Measurements from ENCODE around the gene SH2D7. TPM values are rescaled to one million over a fixed set of nuclear protein-coding genes. Genes with fewer than 3 reads are reported as not detected.

Gene SH2D7
- total and polyA plus RNA-seq, 12 donors, result not detected

- Histone ChIP-seq H3K4me1 (peaks cover 16 to 98% (median 75%) of the 10 kb centered on the region in 9 donors), H3K36me3 (peaks cover 0 to 27% (median 0%) of the 10 kb centered on the region in 9 donors), H3K27ac (no peak overlapping the region), H3K9me3 (no peaks in the 10 kb centered on the region), H3K4me3 (no peak overlapping the region), H3K27me3 (no peaks in the 10 kb centered on the region)
- no peak for TF ChIP-seq CTCF (IDR thresholded peaks at IDR 0.05)
- no peak for ATAC-seq
- intact Hi-C loops (cut with DNase I), result loop anchor here in 1 of 10 donors (5.0 kb wide), 1 partner anchor 38 kb away; the partner anchor contains the start of gene SH2D7
- DNase-seq, result no peak
- WGBS, 2 donors, result 88 to 94% methylated on average over 2 of the region's 2 CpGs
Measured at GRCh38 chr15:78054518-78054917, 37.8 kb upstream of the SH2D7 start.

GRCh38 chr15:78054966-78055365 is 37.4 kb upstream of the SH2D7 start:
- no peak for TF ChIP-seq CTCF (IDR thresholded peaks at IDR 0.05)
- Histone ChIP-seq H3K4me3 (no peak overlapping the region), H3K27ac (peak overlapping the region in 1 of 10 donors; percentile 79), H3K27me3 (no peaks in the 10 kb centered on the region), H3K9me3 (no peaks in the 10 kb centered on the region), H3K36me3 (peaks cover 0 to 27% (median 0%) of the 10 kb centered on the region in 9 donors), H3K4me1 (peaks cover 15 to 98% (median 75%) of the 10 kb centered on the region in 9 donors)
- intact Hi-C loops (cut with DNase I), result loop anchor here in 1 of 10 donors (5.0 kb wide), 1 partner anchor 37 kb away; the partner anchor contains the start of gene SH2D7
- 97 to 98% methylated on average over 1 of the region's 1 CpG for WGBS, 2 donors
- DNase-seq (no peak), ATAC-seq (no peak)

- ATAC-seq, result peak; percentile 43 to 67 (median 62)
- Histone ChIP-seq H3K4me1 (peaks cover 13 to 88% (median 66%) of the 10 kb centered on the region in 9 donors), H3K36me3 (peaks cover 0 to 23% (median 0%) of the 10 kb centered on the region in 9 donors), H3K9me3 (no peaks in the 10 kb centered on the region), H3K27me3 (no peaks in the 10 kb centered on the region), H3K27ac (peak overlapping the region in 7 of 10 donors; percentile 11 to 79 (median 56)), H3K4me3 (no peak overlapping the region)
- DNase-seq, result peak in 1 of 2 donors; percentile 41
- 45 to 54% methylated on average over 2 of the region's 2 CpGs for WGBS, 2 donors
- no peak for TF ChIP-seq CTCF (IDR thresholded peaks at IDR 0.05)
- intact Hi-C loops (cut with DNase I), result no loop called here
Measured at GRCh38 chr15:78055919-78056713, 36.2 kb upstream of the SH2D7 start.

- H3K27ac ChIP-seq, result peak overlapping the region in 8 of 10 donors; percentile 3 to 79 (median 42)
- H3K36me3 ChIP-seq, result peaks cover 0 to 23% (median 0%) of the 10 kb centered on the region in 9 donors
- H3K4me1 ChIP-seq, result peaks cover 13 to 87% (median 66%) of the 10 kb centered on the region in 9 donors
- ATAC-seq (peak; percentile 68 to 88 (median 80)), DNase-seq (peak in 1 of 2 donors; percentile 46)
- H3K4me3 ChIP-seq, result no peak overlapping the region
- no peak for TF ChIP-seq CTCF (IDR thresholded peaks at IDR 0.05)
- H3K9me3 ChIP-seq, result no peaks in the 10 kb centered on the region
- intact Hi-C loops (cut with DNase I), result no loop called here
- no peaks in the 10 kb centered on the region for H3K27me3 ChIP-seq
- WGBS, 2 donors, result 38 to 45% methylated on average over 2 of the region's 2 CpGs
Measured at GRCh38 chr15:78056714-78057269, 35.6 kb upstream of the SH2D7 start.

Measured in heart right ventricle (tissue), 16 donors.